Measurements from ENCODE around the gene DPPA5.
"Not testable (repeated sequence)": the region's sequence is repeated elsewhere in the genome, so short reads cannot be mapped to it uniquely, and the experiment has no call there.

The DPPA5 gene

DNA sequence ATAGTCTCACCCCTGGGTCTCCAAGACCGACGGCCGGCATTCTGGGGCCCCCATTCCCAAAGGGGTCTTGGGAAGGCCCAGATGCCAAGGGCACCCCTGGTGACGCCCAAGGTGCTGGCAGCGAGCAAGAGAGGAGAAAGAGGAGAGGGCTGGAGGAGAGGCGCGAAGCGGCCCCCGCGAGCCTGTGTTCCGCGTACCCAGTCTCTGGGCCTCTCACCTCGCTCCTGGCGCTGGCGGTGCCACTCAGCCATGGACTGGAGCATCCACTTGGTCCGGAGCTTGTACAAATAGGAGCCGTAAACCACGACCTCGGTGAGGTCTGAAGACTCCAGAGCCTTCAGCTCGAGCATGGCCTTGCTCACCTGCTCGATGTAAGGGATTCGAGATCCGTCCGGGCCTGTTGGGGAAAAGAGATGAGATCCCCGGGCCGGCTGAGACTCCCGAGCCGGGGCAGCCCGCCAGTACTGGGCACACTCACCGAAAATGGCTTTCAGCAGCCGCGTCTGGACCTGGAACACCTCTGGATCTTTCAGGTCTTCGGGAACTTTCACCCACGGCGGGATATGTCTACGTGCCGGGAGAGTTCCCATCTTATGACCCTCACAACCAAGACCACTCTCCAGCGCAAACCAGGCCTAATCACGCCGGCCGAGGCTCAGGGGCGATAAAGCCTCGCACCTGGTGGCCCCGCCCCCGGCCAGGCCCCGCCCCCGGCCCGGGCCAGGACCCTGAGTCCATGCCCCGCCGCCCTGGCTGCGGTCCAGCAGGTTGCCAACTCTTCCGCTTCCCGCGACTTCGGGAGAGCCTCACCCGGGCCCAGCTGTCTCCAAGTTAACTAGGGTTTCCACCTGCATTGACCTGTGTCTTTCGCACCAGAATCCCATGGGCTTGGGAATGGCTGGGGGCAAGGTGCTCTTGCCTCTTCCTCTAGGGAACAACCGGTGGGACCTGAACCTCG is at the start of gene DPPA5:
Gene DPPA5, minus strand, starts transcription at position 641 of the 958 bp plus-strand sequence. Its CDS starts 51 bp downstream, at position 590.
- DNase-seq: no peak

- no peak for DNase-seq
These were observed 46.6 kb upstream of the DPPA5 start for GRCh38 chr6:73400656-73401055.

- no peak for DNase-seq
These were observed 41.8 kb upstream of the DPPA5 start for GRCh38 chr6:73395875-73396274.

DNA sequence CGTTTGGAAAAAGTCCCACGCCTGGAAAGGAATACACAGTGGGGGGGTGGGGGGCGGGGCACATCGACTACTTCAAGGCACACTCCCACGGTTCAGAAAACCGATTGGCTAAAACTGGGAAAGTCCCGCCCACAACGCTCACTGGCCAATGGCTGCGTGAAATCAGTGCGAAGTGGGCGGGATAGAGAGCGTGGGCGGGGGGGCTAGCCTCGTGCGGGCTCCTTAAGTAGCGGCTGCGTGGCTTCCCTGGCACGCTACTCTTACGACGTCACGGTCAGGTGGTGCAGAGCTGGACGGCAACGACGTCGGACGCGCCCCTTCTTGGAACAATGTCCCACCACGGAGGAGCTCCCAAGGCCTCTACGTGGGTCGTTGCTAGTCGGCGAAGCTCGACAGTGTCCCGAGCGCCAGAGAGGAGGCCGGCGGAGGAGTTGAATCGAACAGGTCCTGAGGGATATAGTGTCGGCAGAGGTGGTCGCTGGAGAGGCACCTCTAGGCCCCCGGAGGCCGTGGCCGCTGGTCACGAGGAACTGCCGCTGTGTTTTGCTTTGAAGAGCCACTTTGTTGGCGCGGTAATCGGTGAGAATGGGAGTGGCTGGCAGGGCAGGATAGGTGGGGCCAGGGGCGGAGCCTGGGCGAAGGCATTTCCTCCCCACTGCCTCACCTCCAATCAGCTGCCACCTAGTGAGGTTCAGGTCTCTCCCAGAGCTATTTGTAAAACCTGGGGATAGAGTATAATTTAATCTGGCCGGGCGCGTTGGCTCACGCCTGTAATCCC is 40.7 kb upstream of the DPPA5 start, which contains the start of gene DDX43:
Gene DDX43, plus strand, starts transcription at position 252 of the 778 bp plus-strand sequence. Its CDS starts 78 bp downstream, at position 330.
- peak; percentile 69 for DNase-seq

DNA sequence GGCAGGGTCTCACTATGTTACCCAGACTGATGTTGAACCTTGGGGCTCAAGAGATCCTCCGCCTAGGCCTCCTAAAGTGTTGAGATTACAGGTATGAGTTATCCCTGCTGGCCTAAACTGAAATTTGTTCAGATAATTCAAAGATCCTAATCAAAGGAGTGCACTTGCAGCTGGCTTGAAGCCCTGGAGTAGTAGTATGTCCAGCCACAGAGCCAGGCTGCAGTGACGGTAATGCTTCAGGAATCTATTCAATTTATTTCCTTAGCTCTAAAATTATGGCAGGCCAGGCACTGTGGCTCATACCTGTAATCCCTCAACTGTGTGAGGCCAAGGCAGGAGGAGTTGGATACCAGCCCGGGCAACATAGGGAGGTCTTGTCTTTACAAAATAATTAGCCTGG is 39.2 kb upstream of the DPPA5 start:
- no peak for DNase-seq

- not testable (repeated sequence) for DNase-seq
These were observed 38.1 kb upstream of the DPPA5 start for GRCh38 chr6:73392188-73392587.

DNA sequence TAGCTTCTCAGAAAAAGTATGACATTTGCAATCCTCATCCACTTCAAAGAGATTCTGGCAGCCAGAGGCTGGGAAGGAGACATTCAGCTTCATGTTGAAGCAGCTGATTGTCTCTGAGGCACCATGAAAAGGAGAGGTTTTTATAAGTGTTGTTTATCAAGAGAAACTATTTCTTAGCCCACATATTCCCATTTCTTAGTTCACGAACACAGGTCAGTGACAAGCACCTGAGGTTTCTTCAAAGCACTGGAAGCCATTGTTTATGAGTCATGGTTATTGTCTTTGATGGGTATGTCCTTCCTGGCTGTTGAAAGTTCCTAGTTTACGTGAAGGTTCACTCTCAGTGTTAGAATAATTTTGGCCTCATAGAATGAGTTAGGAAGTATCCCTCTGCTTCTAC is 37.6 kb upstream of the DPPA5 start:
- DNase-seq: no peak

- no peak for DNase-seq
These were observed 35.8 kb upstream of the DPPA5 start for GRCh38 chr6:73389854-73390253.

DNA sequence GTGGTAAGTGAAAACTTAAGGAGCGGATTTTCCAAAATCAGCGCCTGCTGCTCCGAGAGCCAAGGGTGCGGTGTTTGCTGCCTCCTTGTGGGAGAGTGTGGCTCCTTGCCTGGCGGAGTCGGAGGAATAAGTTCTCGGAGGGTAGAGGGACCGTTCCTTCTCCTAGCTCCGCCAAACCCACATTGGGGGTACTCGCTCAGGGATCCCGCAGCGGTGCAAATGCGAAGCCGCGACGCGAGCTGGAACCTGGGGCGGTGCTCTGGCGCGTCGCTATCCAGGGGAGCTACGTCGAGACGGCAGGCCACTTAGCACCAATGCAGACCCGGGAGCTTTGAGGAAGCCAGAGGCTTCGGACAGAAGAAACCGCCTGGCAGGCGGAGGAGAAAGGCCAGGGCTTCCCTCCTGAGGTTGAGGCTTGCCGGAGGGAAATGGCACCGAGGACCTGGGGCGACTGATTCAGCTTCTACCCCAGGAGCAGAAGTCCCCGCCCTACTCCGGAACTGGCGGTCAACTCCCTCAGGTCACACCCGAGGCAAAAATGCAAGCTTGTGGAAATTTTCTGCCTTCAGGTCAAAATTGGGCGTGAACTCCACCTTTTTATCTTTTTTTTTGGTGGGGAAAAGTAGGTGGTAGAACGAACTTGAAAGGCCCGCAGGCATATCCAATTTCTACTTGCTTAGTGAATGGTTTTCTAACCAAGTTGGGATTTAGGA is 34.9 kb upstream of the DPPA5 start:
- no peak for DNase-seq

GRCh38 chr6:73388433-73388799 is 34.3 kb upstream of the DPPA5 start:
- DNase-seq: no peak

GRCh38 chr6:73382462-73383113 is 28.5 kb upstream of the DPPA5 start:
- no peak for DNase-seq

- DNase-seq: not testable (repeated sequence)
These were observed 27.5 kb upstream of the DPPA5 start for GRCh38 chr6:73381531-73381930.

DNA sequence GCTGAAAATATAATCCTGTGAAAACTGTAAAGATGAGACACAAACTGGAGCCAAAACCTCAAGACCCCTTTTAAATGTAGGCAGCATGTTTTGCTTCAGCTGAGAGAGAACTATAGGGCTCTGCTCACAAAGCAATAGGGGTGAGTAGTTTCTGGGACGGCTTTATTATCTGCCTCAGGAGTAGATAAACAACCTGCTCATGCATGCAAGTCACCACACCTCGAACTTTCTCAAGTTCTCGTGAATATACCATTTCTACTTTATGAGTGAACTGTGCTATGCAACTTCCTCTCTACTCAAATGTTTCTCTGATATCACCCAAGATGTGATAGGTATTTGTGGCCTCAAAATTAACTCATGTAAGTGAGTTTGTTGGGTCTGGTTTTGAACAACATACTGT is 23.1 kb upstream of the DPPA5 start:
- no peak for DNase-seq

DNA sequence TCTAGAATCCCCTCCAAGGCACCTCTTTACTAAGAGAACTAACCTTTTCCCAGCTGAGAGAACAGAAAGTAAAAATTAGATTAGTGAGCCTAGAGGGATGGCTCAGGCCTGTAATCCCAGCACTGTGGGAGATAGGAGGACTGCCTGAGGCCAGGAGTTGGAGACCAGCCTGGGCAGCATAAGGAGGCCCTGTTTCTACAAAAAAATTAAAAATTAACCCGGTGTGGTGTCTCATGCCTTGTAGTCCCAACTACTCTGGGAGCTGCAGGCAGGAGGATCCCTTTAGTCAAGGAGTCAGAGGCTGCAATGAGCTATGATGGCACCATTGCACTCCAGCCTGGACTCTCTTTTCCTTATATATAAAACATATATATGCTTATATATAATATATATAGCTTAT is 21.1 kb upstream of the DPPA5 start:
- DNase-seq: no peak

DNA sequence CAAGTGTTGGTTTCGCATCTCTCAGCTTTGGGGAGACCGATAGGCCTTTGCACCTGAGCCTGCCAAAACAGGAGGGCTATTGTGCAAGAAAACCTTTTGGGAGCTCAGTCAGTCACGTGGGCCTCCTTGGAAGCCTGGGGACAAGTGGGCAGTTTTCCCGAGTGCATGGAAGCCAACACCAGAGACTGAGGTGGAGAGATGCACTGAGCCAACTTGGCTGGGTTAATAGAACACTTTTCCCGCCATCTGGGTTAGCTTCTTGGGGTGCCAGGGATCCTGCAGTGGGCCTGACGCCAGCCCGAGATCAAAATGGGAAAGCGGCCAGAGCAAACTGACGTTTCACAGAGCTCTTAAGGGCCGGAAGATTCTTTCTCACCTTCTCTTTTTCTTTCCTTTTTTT is 18.4 kb upstream of the DPPA5 start:
- no peak for DNase-seq

GRCh38 chr6:73371984-73372383 is 17.9 kb upstream of the DPPA5 start:
- DNase-seq: no peak

DNA sequence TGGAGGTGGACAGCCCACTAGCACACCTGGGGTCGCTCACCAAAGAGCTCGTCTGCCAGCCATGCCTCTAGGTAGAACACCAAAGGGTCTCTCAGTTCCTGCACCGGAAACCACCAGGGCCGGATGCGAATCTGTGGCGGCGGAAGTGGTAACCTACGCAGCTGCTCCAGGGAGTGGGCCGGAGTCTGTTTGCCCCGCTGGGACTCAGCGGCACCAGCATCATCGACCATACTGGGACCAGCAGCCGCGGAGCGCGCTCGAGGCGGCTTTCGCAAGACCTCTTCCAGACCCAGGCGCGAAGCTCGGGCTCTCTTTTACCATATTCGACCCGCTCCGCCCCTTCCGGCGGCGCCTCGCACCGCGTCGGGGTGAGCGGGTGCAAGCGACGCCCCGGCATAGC is 15.5 kb upstream of the DPPA5 start, which contains the start of gene OOEP:
Gene OOEP, minus strand, starts transcription at position 335 of the 400 bp plus-strand sequence. Its CDS starts 105 bp downstream, at position 230.
- DNase-seq: no peak

GRCh38 chr6:73369157-73369556 is 15.1 kb upstream of the DPPA5 start:
- no peak for DNase-seq

DNA sequence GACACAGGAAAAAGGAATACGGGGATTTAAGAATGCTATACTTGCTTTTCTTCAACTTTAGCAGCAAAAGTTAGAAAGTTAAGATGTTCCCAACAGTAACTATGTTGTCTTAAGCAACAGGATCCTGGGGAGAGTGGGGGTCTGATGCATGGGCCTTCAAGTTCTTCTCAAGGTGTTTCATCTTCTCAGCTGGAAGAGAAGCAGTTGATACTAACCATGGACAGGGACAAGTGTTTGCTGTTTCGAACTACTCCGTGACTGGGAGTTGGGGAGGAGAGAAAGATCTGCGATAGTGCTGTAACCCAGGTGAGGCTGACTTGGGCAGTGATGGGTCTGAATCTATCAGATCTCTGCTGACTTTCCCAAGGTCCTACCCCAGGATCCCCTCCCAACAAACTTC is 14.6 kb upstream of the DPPA5 start:
- no peak for DNase-seq

DNA sequence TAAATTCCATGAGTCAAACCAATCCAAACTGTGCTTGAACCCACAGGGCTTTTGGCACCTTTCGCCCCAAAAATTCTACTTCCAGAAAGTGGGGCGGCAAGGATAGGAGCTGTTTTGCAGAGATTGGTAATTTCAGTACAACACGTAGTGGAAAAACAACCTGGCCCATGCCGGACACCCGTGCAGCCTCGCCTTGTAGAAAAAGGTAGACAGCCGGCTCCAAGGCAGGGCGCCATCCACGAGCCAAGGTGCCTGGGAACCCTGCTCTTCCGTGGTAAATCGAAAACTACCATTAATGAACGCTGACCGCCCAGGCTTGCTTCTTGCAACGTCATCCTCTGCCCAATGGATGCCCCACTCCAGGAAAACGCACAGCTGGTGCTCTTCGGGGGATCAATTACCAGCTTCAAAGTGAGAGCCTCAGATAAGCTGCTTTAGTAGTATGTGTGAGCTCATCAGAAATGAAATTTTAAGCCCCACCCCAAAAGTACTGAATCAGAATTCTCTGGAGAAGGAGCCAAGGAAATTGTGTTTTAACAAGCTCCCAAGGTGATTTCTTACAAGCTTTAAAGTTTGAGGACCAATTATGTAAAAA is 13.8 kb upstream of the DPPA5 start:
- DNase-seq: no peak

- DNase-seq: no peak
These were observed 10.5 kb upstream of the DPPA5 start for GRCh38 chr6:73364549-73364948.

DNA sequence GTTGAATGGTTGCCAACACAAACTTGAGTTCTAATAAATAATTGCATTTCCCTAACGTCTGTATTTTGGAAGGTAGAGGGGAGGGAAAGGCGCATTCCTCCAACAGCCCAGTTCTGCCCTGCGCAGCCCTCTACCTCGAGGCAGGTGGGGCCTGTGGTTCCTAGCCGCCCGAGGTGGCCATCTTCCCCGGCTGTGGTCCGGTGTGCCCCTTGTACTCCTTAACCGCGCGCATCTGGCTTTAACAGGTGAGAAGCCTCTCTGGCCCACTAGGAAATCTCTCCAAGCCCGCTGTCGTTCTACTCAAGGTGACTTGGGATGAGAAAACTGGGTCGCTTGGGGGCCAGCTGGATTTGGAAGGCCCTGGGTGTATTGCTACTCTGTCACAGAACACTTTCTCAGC is 10.0 kb upstream of the DPPA5 start:
- DNase-seq: no peak
